SJSA1 (cell line): ENCODE data around the gene CTTNBP2NL. TPM values are rescaled to one million over a fixed set of nuclear protein-coding genes. Genes with fewer than 3 reads are reported as not detected.
A peak's percentile ranks its signal among the peaks of the same experiment; 100 is the strongest.
"Not testable (repeated sequence)": the region's sequence is repeated elsewhere in the genome, so short reads cannot be mapped to it uniquely, and the experiment has no call there.

ENCODE experiments used
- DNase-seq, 2 experiments: peaks; one replicate each; pipeline ENCODE4 v3.0.0-alpha.2; 2015 to 2020; ENCODE audit warnings: low spot score in 2 of 2, low read depth in 1 of 2
- H3K27ac ChIP-seq: fragments of 250-450 bp; sonication (Bioruptor Pico); 2 replicates; pipeline ENCODE4 v1.5.1; 2020; ENCODE audit warnings: mild to moderate bottlenecking, moderate library complexity
- H3K27me3 ChIP-seq: fragments of 250-450 bp; sonication (Bioruptor Pico); replicated peaks from 2 replicates; pipeline ENCODE4 v1.5.1; 2020; ENCODE audit warnings: mild to moderate bottlenecking, moderate library complexity
- H3K36me3 ChIP-seq: fragments of 250-450 bp; sonication (Bioruptor Pico); 2 replicates; pipeline ENCODE4 v1.5.1; 2020; ENCODE audit warnings: mild to moderate bottlenecking
- H3K4me1 ChIP-seq: fragments of 250-450 bp; sonication (Bioruptor Pico); replicated peaks from 2 replicates; pipeline ENCODE4 v1.6.1; 2021; ENCODE audit warnings: mild to moderate bottlenecking
- H3K4me3 ChIP-seq: fragments of 250-450 bp; sonication (Bioruptor Pico); 2 replicates; pipeline ENCODE4 v1.5.1; 2020; ENCODE audit warnings: mild to moderate bottlenecking
- H3K9me3 ChIP-seq: fragments of 250-450 bp; sonication (Bioruptor Pico); replicated peaks from 2 replicates; pipeline ENCODE4 v1.5.1; 2020; ENCODE audit warnings: mild to moderate bottlenecking
- total RNA-seq: library from RNA; depleted of rRNA; stranded (reverse); fragments of >200 nt; shearing (Covaris generic); gene quantifications from 2 replicates; pipeline ENCODE4 v1.2.3, GENCODE V29; 2014

The CTTNBP2NL gene
- total RNA-seq, 1 experiment from 2014 or later: 15.9 TPM

- Histone ChIP-seq H3K9me3 (no peaks in the 10 kb centered on the region), H3K27ac (peak overlapping the region; percentile 67), H3K4me1 (peaks cover 35% of the 10 kb centered on the region), H3K27me3 (no peaks in the 10 kb centered on the region), H3K4me3 (no peak overlapping the region; the same call in 1 of the 2 replicates), H3K36me3 (no peaks in the 10 kb centered on the region)
- DNase-seq: peak; percentile 97 to 98
Observed at GRCh38 chr1:112466078-112466660, 70.2 kb downstream of the CTTNBP2NL start.

GRCh38 chr1:112470324-112470723 is 74.3 kb downstream of the CTTNBP2NL start:
- not testable (repeated sequence) for DNase-seq, H3K9me3 ChIP-seq, H3K4me3 ChIP-seq, H3K27ac ChIP-seq, H3K36me3 ChIP-seq, H3K27me3 ChIP-seq
- H3K4me1 ChIP-seq: peaks cover 23% of the 10 kb centered on the region

- Histone ChIP-seq H3K4me3 (no peak overlapping the region), H3K9me3 (no peaks in the 10 kb centered on the region), H3K27me3 (no peaks in the 10 kb centered on the region), H3K36me3 (no peaks in the 10 kb centered on the region), H3K4me1 (peaks cover 17% of the 10 kb centered on the region), H3K27ac (no peak overlapping the region)
- no peak for DNase-seq
Observed at GRCh38 chr1:112470966-112471365, 75.0 kb downstream of the CTTNBP2NL start.

- Histone ChIP-seq H3K36me3 (no peaks in the 10 kb centered on the region), H3K27me3 (no peaks in the 10 kb centered on the region), H3K4me3 (no peak overlapping the region), H3K4me1 (peaks cover 6% of the 10 kb centered on the region; the same call in 1 of the 2 replicates), H3K9me3 (no peaks in the 10 kb centered on the region; the same call in 1 of the 2 replicates), H3K27ac (no peak overlapping the region)
- DNase-seq: no peak
Observed at GRCh38 chr1:112472142-112472541, 76.1 kb downstream of the CTTNBP2NL start.

- no peaks in the 10 kb centered on the region for H3K36me3 ChIP-seq
- no peak overlapping the region for H3K27ac ChIP-seq
- no peak for DNase-seq
- H3K9me3 ChIP-seq: peaks cover 4% of the 10 kb centered on the region
- no peaks in the 10 kb centered on the region for H3K27me3 ChIP-seq
- no peak overlapping the region for H3K4me3 ChIP-seq
- H3K4me1 ChIP-seq: no peaks in the 10 kb centered on the region
Observed at GRCh38 chr1:112477550-112477949, 81.5 kb downstream of the CTTNBP2NL start.

- peaks cover 4% of the 10 kb centered on the region for H3K9me3 ChIP-seq
- no peak overlapping the region for H3K4me3 ChIP-seq
- H3K27ac ChIP-seq: no peak overlapping the region
- DNase-seq: no peak
- H3K36me3 ChIP-seq: no peaks in the 10 kb centered on the region
- H3K27me3 ChIP-seq: no peaks in the 10 kb centered on the region
- H3K4me1 ChIP-seq: no peaks in the 10 kb centered on the region
Observed at GRCh38 chr1:112478314-112478713, 82.3 kb downstream of the CTTNBP2NL start.

GRCh38 chr1:112486063-112486462 is 90.0 kb downstream of the CTTNBP2NL start:
- H3K36me3 ChIP-seq, H3K4me1 ChIP-seq, H3K4me3 ChIP-seq, H3K27me3 ChIP-seq, H3K9me3 ChIP-seq, H3K27ac ChIP-seq, DNase-seq: not testable (repeated sequence)

- H3K27me3 ChIP-seq, H3K4me3 ChIP-seq, H3K27ac ChIP-seq, H3K4me1 ChIP-seq, DNase-seq, H3K36me3 ChIP-seq, H3K9me3 ChIP-seq: not testable (repeated sequence)
Observed at GRCh38 chr1:112487686-112488085, 91.7 kb downstream of the CTTNBP2NL start.

- H3K4me1 ChIP-seq: no peaks in the 10 kb centered on the region
- no peak for DNase-seq
- H3K9me3 ChIP-seq: no peaks in the 10 kb centered on the region
- no peaks in the 10 kb centered on the region for H3K36me3 ChIP-seq
- no peaks in the 10 kb centered on the region for H3K27me3 ChIP-seq
- no peak overlapping the region for H3K4me3 ChIP-seq
- no peak overlapping the region for H3K27ac ChIP-seq
Observed at GRCh38 chr1:112488141-112488540, 92.1 kb downstream of the CTTNBP2NL start.

- Histone ChIP-seq H3K9me3 (no peaks in the 10 kb centered on the region), H3K27ac (no peak overlapping the region), H3K4me1 (no peaks in the 10 kb centered on the region), H3K4me3 (no peak overlapping the region), H3K36me3 (no peaks in the 10 kb centered on the region), H3K27me3 (no peaks in the 10 kb centered on the region)
- no peak for DNase-seq
Observed at GRCh38 chr1:112492076-112492475, 96.1 kb downstream of the CTTNBP2NL start.

- H3K27me3 ChIP-seq: no peaks in the 10 kb centered on the region
- no peaks in the 10 kb centered on the region for H3K36me3 ChIP-seq
- no peak for DNase-seq
- no peak overlapping the region for H3K27ac ChIP-seq
- H3K4me3 ChIP-seq: no peak overlapping the region
- no peaks in the 10 kb centered on the region for H3K4me1 ChIP-seq
- no peaks in the 10 kb centered on the region for H3K9me3 ChIP-seq
Observed at GRCh38 chr1:112493351-112493750, 97.3 kb downstream of the CTTNBP2NL start.

GRCh38 chr1:112496290-112496689 is 100.3 kb downstream of the CTTNBP2NL start:
- Histone ChIP-seq H3K4me1 (peaks cover 2% of the 10 kb centered on the region), H3K27me3 (no peaks in the 10 kb centered on the region), H3K9me3 (no peaks in the 10 kb centered on the region), H3K27ac (no peak overlapping the region), H3K4me3 (no peak overlapping the region), H3K36me3 (no peaks in the 10 kb centered on the region)
- DNase-seq: no peak

- Histone ChIP-seq H3K27me3 (no peaks in the 10 kb centered on the region), H3K4me1 (peaks cover 57% of the 10 kb centered on the region), H3K36me3 (no peaks in the 10 kb centered on the region), H3K4me3 (peak overlapping the region; percentile 39), H3K9me3 (no peaks in the 10 kb centered on the region), H3K27ac (peak overlapping the region; percentile 62)
- DNase-seq: peak; percentile 83
Observed at GRCh38 chr1:112501810-112502641, 106.0 kb downstream of the CTTNBP2NL start.

- Histone ChIP-seq H3K27ac (peak overlapping the region; percentile 62), H3K4me1 (peaks cover 60% of the 10 kb centered on the region), H3K4me3 (no peak overlapping the region), H3K36me3 (no peaks in the 10 kb centered on the region), H3K27me3 (no peaks in the 10 kb centered on the region), H3K9me3 (no peaks in the 10 kb centered on the region)
- DNase-seq: peak; percentile 83 to 84
Observed at GRCh38 chr1:112502826-112503225, 106.8 kb downstream of the CTTNBP2NL start.
